OCI-LY3 (cell line): Measurements from ENCODE around the gene GSTM2.

ENCODE experiments used
- H2AFZ ChIP-seq: fragments of 200-600, 300-600 bp; shearing (Covaris generic); 2 replicates; pipeline ENCODE4 v1.6.0; 2014; ENCODE audit warnings: antibody characterized with exemption, low read depth, low read length
- H3K27ac ChIP-seq: fragments of 200-600, 300-600 bp; sonication (generic); 2 replicates; pipeline ENCODE4 v1.5.1; 2014; ENCODE audit warnings: mild to moderate bottlenecking, low read length, moderate library complexity, mixed read lengths
- H3K27me3 ChIP-seq: fragments of 200-600, 300-600 bp; sonication (generic); 2 replicates; pipeline ENCODE4 v1.6.1; 2014; ENCODE audit warnings: low read depth, low read length, mixed read lengths
- H3K36me3 ChIP-seq: fragments of 200-600, 300-600 bp; sonication (generic); replicated peaks from 2 replicates; pipeline ENCODE3; 2014; ENCODE audit warnings: low read depth, low read length, mixed read lengths
- H3K4me1 ChIP-seq: fragments of 300-600, 200-600 bp; sonication (generic); 2 replicates; pipeline ENCODE4 v1.6.1; 2014; ENCODE audit warnings: low read length, mixed read lengths
- H3K4me2 ChIP-seq: fragments of 200-600, 300-600 bp; sonication (generic); 2 replicates; pipeline ENCODE4 v1.6.1; 2014; ENCODE audit warnings: low read length, mixed read lengths
- H3K4me3 ChIP-seq: fragments of 300-600, 200-600 bp; sonication (generic); 2 replicates; pipeline ENCODE4 v1.5.1; 2014; ENCODE audit warnings: antibody characterized with exemption, mild to moderate bottlenecking, low read length, moderate library complexity
- H3K79me2 ChIP-seq: fragments of 300-600, 200-600 bp; shearing (Covaris generic); 2 replicates; pipeline ENCODE4 v1.6.1; 2014; ENCODE audit warnings: mild to moderate bottlenecking, low read length, mixed read lengths
- H3K9ac ChIP-seq: fragments of 300-600, 200-600 bp; shearing (Covaris generic); 2 replicates; pipeline ENCODE4 v1.6.0; 2014; ENCODE audit warnings: mild to moderate bottlenecking, low read length, moderate library complexity
- H3K9me3 ChIP-seq: fragments of 200-600, 300-600 bp; shearing (Covaris generic); 2 replicates; pipeline ENCODE4 v1.6.1; 2014; ENCODE audit warnings: low read length, mixed read lengths; ENCODE audit not compliant: insufficient read depth
- H4K20me1 ChIP-seq: fragments of 200-600, 300-600 bp; sonication (generic); 2 replicates; pipeline ENCODE4 v1.6.1; 2016; ENCODE audit warnings: low read length, mixed read lengths; ENCODE audit not compliant: insufficient read depth
- EZH2phosphoT487 ChIP-seq: fragments of 200-600 bp; shearing (Covaris generic); IDR thresholded peaks from 2 replicates; pipeline ENCODE4 v1.6.1; 2018; ENCODE audit warnings: antibody characterized with exemption, mixed run types, low read depth
- TF ChIP-seq, protein P1 (sequence below): fragments of 200-600, 300-600 bp; sonication (generic); IDR thresholded peaks from 2 replicates; pipeline ENCODE4 v1.5.1; 2014; ENCODE audit warnings: antibody characterized with exemption, low read length, low read depth

The GSTM2 gene

GRCh38 chr1:109622895-109623294 is 45.0 kb upstream of the GSTM2 start:
- no peak for TF ChIP-seq EZH2phosphoT487
- TF ChIP-seq, protein P1, sequence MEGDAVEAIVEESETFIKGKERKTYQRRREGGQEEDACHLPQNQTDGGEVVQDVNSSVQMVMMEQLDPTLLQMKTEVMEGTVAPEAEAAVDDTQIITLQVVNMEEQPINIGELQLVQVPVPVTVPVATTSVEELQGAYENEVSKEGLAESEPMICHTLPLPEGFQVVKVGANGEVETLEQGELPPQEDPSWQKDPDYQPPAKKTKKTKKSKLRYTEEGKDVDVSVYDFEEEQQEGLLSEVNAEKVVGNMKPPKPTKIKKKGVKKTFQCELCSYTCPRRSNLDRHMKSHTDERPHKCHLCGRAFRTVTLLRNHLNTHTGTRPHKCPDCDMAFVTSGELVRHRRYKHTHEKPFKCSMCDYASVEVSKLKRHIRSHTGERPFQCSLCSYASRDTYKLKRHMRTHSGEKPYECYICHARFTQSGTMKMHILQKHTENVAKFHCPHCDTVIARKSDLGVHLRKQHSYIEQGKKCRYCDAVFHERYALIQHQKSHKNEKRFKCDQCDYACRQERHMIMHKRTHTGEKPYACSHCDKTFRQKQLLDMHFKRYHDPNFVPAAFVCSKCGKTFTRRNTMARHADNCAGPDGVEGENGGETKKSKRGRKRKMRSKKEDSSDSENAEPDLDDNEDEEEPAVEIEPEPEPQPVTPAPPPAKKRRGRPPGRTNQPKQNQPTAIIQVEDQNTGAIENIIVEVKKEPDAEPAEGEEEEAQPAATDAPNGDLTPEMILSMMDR, result no peak
- H3K9me3 ChIP-seq, result no peaks in the 10 kb centered on the region
- no peak overlapping the region for H3K9ac ChIP-seq
- H2AFZ ChIP-seq, result no peak overlapping the region
- no peak overlapping the region for H3K27ac ChIP-seq
- peaks cover 50% of the 10 kb centered on the region for H3K79me2 ChIP-seq
- no peak overlapping the region for H3K4me2 ChIP-seq
- H3K36me3 ChIP-seq, result no peaks in the 10 kb centered on the region
- H3K4me1 ChIP-seq, result peaks cover 9% of the 10 kb centered on the region
- peaks cover 7% of the 10 kb centered on the region; the same call in 1 of the 2 replicates for H4K20me1 ChIP-seq
- H3K27me3 ChIP-seq, result no peaks in the 10 kb centered on the region
- no peak overlapping the region for H3K4me3 ChIP-seq

DNA sequence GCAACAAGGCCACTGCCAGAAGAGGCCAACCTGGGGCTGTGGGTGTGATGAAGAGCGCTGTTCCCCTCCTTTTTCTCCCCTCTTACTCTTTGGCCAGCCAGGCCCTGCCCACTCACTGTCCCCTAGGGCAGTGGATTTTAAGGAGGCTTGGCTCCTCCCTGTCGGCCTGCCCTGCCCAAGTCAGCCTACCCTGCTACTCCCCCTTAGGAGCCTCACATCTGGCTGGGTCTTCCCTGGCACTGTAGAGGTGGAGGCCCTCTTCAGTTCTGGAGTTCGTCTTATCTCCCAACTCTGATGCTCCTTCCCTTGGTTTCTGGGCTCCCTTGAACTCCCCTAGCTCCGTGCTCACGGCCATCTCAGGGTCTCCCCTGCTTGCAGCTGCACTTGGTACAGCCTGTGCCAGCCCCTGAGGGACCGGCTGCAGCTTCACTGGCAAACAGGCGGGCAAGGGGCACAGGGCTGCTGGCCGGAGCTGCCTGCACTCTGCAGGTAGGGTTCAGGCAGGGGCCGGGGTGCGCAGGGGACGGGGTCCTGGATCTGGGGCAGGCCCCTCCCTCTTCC is 44.2 kb upstream of the GSTM2 start:
- no peak overlapping the region for H3K9ac ChIP-seq
- H3K27me3 ChIP-seq, result no peaks in the 10 kb centered on the region
- no peak overlapping the region for H2AFZ ChIP-seq
- TF ChIP-seq, protein P1, result no peak
- TF ChIP-seq EZH2phosphoT487, result no peak
- H3K4me3 ChIP-seq, result no peak overlapping the region
- no peaks in the 10 kb centered on the region for H3K36me3 ChIP-seq
- H3K4me1 ChIP-seq, result peaks cover 6% of the 10 kb centered on the region
- no peaks in the 10 kb centered on the region for H3K9me3 ChIP-seq
- H4K20me1 ChIP-seq, result peaks cover 7% of the 10 kb centered on the region; the same call in 1 of the 2 replicates
- H3K79me2 ChIP-seq, result peaks cover 50% of the 10 kb centered on the region
- H3K27ac ChIP-seq, result no peak overlapping the region
- no peak overlapping the region for H3K4me2 ChIP-seq

- Histone ChIP-seq H3K27me3 (no peaks in the 10 kb centered on the region), H3K9ac (no peak overlapping the region), H3K36me3 (no peaks in the 10 kb centered on the region), H3K4me1 (no peaks in the 10 kb centered on the region), H3K27ac (no peak overlapping the region), H2AFZ (no peak overlapping the region), H3K4me3 (no peak overlapping the region), H4K20me1 (peaks cover 7% of the 10 kb centered on the region; the same call in 1 of the 2 replicates), H3K79me2 (peaks cover 50% of the 10 kb centered on the region), H3K4me2 (no peak overlapping the region), H3K9me3 (no peaks in the 10 kb centered on the region)
- TF ChIP-seq EZH2phosphoT487, result no peak
- TF ChIP-seq, protein P1, result no peak
Observed at GRCh38 chr1:109624201-109625010, 43.5 kb upstream of the GSTM2 start.

DNA sequence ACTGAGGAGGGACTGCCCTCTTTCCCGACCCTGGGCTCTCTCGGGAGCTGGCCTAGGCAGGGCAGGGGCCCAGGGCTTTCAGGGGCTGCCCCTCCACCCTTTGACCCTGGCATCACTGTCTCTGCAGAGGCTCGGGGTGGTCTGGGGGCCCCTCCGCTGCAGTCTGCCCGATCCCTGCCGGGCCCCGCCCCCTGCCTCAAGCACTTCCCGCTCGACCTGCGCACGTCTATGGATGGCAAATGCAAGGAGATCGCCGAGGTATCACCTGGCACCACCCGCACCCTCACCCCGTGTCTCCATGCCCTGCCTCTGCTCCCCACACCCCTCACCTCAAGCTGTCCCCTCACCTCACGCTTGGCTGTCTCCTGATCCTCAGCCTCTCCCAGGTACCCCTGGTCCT is 42.7 kb upstream of the GSTM2 start:
- Histone ChIP-seq H3K36me3 (peaks cover 3% of the 10 kb centered on the region), H3K27ac (no peak overlapping the region), H3K9ac (no peak overlapping the region), H3K4me1 (no peaks in the 10 kb centered on the region), H3K79me2 (peaks cover 44% of the 10 kb centered on the region), H3K9me3 (no peaks in the 10 kb centered on the region), H2AFZ (no peak overlapping the region), H4K20me1 (peaks cover 7% of the 10 kb centered on the region; the same call in 1 of the 2 replicates), H3K4me3 (no peak overlapping the region), H3K4me2 (no peak overlapping the region), H3K27me3 (no peaks in the 10 kb centered on the region)
- no peak for TF ChIP-seq EZH2phosphoT487
- TF ChIP-seq, protein P1, result no peak
